Activated CD4-positive, alpha-beta T cell treated with anti-CD3 and anti-CD28 coated beads for 4 hours (primary cell): Measurements from ENCODE around the gene RSBN1L.
A peak's percentile ranks its signal among the peaks of the same experiment; 100 is the strongest.
"Not testable (repeated sequence)": the region's sequence is repeated elsewhere in the genome, so short reads cannot be mapped to it uniquely, and the experiment has no call there.

Experiments used
- DNase-seq, 2 donors: peaks; one replicate each; pipeline ENCODE4 v3.0.0-alpha.2; 2020

The RSBN1L gene

DNA sequence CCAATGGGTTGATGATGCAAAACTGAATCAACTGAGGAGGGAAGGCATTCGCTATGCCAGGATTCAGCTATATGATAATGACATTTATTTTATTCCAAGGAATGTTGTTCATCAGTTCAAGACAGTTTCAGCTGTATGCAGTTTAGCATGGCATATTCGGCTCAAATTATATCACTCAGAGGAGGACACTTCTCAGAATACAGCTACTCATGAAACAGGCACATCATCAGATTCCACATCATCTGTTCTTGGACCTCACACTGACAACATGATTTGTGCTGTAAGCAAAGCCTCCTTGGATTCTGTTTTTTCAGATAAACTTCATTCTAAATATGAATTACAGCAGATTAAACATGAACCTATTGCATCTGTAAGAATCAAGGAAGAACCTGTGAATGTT lies 82.3 kb downstream of the RSBN1L start:
- DNase-seq, result no peak

DNA sequence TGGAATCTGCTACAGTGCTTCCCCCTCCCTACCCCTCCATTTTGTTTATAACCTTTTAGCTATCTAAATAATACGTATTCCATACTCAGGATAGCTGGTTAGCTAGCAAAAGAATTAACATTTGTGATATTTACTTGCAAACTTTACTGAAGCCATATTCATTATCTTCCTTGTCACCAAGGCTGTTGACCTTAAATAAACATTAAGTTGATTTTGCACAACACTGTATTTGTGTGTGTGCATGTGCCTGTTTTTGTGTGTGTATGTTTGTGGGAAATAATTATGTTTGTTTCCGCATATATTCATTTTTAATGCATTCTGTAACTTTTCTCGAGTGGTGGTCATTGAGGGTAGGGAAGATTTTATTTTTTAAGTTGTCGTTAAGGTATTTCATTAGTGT lies 86.1 kb downstream of the RSBN1L start:
- no peak for DNase-seq

- no peak for DNase-seq
Measured at GRCh38 chr7:77783111-77783510, 86.9 kb downstream of the RSBN1L start.

DNA sequence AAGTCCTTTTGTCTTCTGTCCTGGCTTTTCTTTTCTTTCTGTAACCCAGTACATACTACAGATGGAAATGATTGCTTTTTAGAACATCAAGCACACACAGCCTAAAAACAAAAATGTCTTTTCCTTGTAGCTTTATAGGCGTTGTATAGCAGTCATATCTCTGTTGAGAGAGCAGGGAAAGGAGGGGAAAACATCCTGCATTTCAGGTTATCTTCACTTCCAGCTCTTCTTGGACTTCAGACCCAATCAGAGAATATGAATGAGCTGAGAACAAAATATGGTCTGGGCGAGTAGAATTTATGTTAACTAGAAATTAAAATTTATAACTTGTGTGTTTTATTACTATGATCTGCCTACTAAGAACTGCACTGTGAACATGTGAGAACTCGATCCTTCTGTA lies 87.3 kb downstream of the RSBN1L start:
- DNase-seq, result no peak

GRCh38 chr7:77784426-77784825 lies 88.2 kb downstream of the RSBN1L start:
- DNase-seq, result not testable (repeated sequence)

DNA sequence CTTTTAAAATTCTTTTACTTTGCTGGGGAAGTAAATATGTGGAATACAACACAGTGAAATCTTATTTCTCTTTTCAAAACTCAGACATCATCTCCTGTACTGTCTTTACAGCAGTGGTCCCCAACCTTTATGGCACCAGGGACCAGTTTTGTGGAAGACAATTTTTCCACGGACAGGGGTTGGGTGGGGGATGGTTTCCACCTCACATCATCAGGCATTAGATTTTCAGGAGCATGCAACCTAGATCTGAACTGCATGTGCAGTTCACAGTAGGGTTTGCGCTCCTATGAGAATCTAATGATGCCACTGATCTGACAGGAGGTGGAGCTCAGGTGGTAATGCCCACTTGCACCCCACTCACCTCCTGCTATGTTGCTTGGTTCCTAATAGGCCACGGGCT lies 89.8 kb downstream of the RSBN1L start:
- no peak for DNase-seq

DNA sequence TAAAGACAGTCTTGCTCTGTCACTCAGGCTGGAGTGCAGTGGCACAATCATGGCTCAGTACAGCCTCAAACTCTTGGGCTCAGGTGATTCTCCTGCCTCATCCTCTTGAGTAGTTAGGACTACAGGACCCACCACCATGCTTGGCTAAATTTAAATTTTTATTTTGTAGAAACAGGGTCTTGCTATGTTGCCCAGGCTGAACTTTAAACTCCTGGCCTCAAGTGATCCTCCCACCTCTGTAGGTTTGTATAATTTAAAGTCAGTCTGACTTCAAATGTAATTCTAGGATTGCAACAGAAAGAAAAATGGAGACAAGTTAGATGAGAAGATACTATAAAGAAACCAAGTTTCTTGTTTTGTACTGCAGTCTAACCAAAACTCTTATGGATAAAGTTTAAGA lies 90.5 kb downstream of the RSBN1L start:
- DNase-seq, result no peak

DNA sequence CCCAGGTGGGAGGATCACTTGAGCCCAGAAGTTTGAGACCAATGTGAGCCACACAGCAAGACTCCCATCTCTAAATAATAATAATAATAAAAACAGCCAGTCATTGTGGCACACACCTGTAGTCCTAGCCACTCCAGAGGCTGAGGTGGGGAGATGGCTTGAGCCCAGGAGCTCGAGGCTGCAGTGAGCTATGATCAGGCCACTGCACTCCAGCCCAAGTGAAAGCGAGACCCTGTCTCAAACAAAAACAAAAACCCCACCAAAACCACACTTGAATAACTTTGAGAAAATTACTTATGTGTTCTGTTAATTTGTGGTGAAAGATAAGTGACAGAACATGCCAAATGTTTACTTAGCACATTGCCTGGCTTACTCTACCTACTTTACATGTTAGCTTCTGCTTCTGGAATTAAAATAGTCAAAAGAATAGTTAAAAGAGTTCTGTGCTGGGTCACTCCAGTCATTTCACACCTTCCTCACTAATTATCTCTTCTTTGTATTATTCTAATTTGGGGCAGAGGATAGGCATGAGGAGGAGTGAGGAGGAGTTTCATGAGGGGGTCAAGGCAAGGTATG lies 92.2 kb downstream of the RSBN1L start:
- DNase-seq, result no peak

- DNase-seq, result no peak
Measured at GRCh38 chr7:77791336-77791735, 95.1 kb downstream of the RSBN1L start.

GRCh38 chr7:77791956-77792355 lies 95.7 kb downstream of the RSBN1L start:
- no peak for DNase-seq

DNA sequence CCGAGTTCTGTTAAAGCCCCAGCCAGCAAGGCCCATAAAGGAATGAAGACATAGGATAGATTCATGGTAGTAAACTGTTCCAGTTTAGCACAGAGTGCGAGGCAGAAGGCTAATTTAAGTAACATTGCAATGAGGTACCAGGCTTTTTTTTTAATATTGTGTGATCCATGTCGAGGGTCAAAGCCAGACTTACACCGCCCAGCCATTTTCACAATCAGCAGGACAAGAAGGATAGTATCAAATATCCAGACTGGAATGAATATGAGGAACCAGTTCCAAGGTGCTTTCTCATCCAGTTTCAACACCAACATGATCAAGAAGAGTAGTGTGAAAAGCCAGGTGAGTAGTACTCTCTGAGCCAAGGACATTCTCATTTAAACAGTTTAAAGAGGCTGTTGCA lies 97.7 kb downstream of the RSBN1L start:
- DNase-seq, result no peak

GRCh38 chr7:77796109-77796508 lies 99.8 kb downstream of the RSBN1L start:
- DNase-seq, result no peak

DNA sequence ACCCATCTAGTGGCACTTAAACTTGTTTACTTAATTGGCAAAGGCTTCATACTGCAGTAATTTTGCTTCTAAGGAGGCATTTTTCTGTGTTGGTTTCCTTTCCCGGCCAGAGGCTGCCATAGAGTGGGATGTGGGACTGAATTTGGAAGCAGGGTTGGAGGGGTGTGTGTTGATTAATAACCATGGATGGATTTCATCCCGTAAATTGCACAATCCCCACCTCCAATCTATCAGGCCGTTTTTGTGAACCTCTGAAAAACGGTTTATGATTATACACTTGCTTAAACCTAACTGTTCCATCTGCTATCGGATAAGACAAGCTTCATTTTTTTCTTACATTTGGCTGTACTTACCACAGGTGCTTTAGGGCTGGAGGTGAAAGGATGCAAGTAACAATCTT lies 100.7 kb downstream of the RSBN1L start:
- no peak for DNase-seq

DNA sequence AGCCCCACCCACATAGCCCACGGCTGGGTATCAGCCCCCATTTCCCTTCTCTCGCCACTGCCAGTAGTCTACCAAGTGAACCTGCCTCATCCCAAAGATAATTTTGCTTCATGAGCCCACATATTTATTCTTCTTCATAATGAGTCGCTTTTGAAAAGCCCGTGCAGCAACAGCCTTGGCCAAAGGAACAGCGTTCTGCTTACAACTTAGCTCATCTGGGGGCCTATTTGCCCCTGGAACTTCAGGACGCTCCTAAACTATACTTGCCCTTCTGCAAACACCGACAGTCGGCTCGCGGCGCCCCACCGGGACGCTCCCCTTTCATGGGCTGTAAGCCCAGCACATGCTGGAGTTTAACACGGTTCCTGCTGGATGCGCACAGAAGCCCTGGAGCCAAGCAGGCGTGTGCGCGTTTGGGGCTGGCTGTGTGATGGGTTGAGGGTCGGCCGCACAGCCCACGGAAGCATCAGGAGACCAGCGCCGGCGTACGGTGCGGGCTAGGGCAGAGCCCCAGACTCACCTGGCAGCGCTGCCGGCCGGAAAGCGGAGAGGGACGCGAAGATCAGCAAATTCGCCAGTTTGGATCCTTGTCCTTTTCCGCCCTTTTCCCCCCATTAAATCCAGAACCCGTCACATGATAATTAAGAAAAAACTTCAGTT lies 101.6 kb downstream of the RSBN1L start:
- DNase-seq, result peak in 1 of 2 donors; percentile 20

DNA sequence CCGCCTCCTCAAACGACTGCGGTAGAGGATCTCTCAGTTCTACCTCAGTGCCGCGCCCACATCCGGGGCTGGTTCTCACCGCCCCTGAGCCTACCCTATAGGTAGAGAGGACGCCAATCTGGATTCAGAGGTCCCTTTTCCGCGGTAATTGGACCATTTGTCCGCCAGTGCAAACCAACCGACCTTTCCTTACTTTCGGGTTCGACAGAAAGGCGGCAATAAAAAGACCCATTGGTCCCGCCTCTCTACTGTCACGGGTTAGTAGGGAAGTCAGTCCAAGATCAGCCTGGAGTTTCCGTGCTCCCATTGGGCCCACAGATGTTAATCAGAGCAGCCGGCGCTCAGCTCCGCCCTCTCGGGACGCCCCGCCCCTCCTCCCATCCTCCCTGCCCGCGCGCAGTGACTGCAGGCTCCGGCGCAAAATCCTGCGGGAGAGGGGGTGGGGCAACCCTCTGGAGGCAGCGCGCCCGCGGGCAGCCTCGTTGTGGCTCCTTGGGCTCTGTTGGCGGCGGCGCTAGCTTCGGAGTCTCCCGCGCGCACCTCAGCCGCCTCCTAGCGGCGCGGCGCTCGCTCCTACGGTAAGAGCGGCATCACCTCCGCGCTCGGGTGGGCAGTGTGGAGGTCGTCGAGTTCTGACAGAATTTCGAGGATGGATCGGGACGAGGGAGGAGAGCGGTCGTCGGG lies 102.3 kb downstream of the RSBN1L start, which contains the start of the genes PHTF2 and TMEM60:
TSS of gene PHTF2 (plus strand) at position 380 of the 684 bp plus-strand sequence.
TSS of gene TMEM60 (minus strand) at position 41 of the 684 bp plus-strand sequence. CDS start 4,061 bp downstream, outside the sequence.
- peak; percentile 88 to 90 for DNase-seq

- DNase-seq, result peak; percentile 7 to 22
Measured at GRCh38 chr7:77799078-77799964, 103.1 kb downstream of the RSBN1L start.

GRCh38 chr7:77800158-77800557 lies 103.9 kb downstream of the RSBN1L start:
- peak in 1 of 2 donors; percentile 8 for DNase-seq

DNA sequence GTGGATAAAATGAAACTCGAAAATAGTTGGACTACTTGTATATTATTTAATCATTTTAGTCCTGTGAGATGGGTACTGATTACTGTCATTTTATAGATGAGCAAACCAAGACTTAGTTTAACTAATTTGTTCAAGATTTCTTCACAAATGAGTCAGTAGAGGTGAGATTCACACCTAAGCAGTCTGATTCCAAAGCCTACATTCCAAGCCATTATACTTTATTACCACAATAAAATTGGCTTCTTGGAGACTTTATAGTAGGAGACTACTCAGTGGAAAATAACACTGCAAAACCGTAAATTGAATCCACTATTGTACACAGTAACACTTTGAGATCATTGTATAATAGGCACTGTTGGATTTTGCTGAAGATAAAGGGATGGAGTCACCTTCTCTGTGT lies 104.5 kb downstream of the RSBN1L start:
- no peak for DNase-seq

GRCh38 chr7:77802557-77803405 lies 106.5 kb downstream of the RSBN1L start:
- DNase-seq, result no peak

DNA sequence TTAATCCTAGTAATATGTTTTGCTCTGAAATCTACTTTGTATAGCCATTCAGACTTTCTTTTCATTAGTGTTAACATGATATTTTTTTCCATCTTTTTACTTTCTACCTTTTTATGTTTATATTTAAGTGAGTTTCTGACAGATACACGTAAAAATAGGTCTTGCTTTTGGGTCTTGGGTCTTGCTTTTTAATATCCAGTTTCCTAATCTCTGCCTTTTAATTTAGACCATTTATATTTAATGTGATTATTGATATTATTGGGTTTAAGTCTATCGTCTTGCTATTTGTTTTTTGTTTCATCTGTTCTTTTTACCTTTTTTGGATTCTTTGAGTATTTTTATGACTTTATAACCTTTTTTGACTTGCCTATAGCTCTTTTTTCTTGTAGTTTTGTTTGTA lies 110.2 kb downstream of the RSBN1L start:
- no peak for DNase-seq

- no peak for DNase-seq
Measured at GRCh38 chr7:77808517-77808916, 112.3 kb downstream of the RSBN1L start.
